ENCODE data around the gene S100A3.

DNA sequence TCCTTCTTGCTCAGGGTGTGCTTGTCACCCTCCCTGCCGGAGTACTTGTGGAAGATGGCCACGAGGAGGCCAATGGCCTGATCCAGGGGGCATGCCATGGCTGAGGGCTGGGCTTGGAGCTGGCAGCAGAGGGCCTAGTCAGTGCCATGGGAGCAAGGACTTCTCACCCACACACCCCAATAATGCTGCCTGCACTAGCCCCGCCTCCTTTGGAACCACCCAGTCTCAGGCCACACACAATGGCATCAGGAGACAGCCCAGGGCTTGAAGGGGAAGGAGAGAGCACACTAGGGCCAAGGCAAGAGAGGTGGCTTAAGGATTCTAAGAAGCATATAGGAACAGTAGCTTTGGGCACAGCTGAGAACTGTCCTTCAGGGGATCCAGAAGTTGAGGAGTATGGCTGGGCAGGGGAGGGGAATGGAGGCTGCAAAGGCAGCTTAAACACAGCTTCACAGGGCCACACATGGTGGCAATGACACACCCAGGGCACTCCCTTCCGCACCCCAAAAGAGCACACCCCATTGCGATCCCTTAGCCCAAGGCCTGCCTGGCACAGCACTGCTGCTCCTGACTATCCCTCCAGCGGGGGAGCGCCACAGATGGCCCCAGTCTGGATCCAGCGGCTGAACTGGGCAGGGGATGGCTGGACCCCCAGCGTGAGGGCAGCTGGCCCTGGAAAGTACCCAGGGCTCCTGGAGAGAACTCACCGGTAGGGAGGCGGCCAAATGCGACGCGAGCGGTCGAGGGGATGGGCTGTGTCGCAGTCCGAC lies 13.6 kb downstream of the S100A3 start, which contains the start of gene S100A6:
- TF ChIP-seq CREM (CRISPR knock-in tag; IDR thresholded peaks at IDR 0.05) (no peak), CTCF (IDR thresholded peaks at IDR 0.05) (no peak), HMGXB4 (CRISPR knock-in tag; IDR thresholded peaks at IDR 0.05) (no peak), ZNF416 (CRISPR knock-in tag; IDR thresholded peaks at IDR 0.05) (no peak), STAT6 (CRISPR knock-in tag; conservative IDR thresholded peaks at IDR 0.05; ENCODE audit: low read depth) (no peak), MAX (CRISPR knock-in tag; IDR thresholded peaks at IDR 0.05) (no peak), MYBL2 (CRISPR knock-in tag; IDR thresholded peaks at IDR 0.05) (no peak), TEAD1 (CRISPR knock-in tag; IDR thresholded peaks at IDR 0.05) (no peak), PREB (CRISPR knock-in tag; IDR thresholded peaks at IDR 0.05; ENCODE audit: borderline replicate concordance) (no peak), ZNF512 (CRISPR knock-in tag; IDR thresholded peaks at IDR 0.05; ENCODE audit: borderline replicate concordance) (no peak), FOXP1 (CRISPR knock-in tag; IDR thresholded peaks at IDR 0.05; ENCODE audit: borderline replicate concordance) (no peak), USF2 (CRISPR knock-in tag; IDR thresholded peaks at IDR 0.05) (no peak)
- TF ChIP-seq, protein P1, sequence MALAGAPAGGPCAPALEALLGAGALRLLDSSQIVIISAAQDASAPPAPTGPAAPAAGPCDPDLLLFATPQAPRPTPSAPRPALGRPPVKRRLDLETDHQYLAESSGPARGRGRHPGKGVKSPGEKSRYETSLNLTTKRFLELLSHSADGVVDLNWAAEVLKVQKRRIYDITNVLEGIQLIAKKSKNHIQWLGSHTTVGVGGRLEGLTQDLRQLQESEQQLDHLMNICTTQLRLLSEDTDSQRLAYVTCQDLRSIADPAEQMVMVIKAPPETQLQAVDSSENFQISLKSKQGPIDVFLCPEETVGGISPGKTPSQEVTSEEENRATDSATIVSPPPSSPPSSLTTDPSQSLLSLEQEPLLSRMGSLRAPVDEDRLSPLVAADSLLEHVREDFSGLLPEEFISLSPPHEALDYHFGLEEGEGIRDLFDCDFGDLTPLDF (CRISPR knock-in tag; IDR thresholded peaks at IDR 0.05) = no peak
- TF ChIP-seq, protein P2, sequence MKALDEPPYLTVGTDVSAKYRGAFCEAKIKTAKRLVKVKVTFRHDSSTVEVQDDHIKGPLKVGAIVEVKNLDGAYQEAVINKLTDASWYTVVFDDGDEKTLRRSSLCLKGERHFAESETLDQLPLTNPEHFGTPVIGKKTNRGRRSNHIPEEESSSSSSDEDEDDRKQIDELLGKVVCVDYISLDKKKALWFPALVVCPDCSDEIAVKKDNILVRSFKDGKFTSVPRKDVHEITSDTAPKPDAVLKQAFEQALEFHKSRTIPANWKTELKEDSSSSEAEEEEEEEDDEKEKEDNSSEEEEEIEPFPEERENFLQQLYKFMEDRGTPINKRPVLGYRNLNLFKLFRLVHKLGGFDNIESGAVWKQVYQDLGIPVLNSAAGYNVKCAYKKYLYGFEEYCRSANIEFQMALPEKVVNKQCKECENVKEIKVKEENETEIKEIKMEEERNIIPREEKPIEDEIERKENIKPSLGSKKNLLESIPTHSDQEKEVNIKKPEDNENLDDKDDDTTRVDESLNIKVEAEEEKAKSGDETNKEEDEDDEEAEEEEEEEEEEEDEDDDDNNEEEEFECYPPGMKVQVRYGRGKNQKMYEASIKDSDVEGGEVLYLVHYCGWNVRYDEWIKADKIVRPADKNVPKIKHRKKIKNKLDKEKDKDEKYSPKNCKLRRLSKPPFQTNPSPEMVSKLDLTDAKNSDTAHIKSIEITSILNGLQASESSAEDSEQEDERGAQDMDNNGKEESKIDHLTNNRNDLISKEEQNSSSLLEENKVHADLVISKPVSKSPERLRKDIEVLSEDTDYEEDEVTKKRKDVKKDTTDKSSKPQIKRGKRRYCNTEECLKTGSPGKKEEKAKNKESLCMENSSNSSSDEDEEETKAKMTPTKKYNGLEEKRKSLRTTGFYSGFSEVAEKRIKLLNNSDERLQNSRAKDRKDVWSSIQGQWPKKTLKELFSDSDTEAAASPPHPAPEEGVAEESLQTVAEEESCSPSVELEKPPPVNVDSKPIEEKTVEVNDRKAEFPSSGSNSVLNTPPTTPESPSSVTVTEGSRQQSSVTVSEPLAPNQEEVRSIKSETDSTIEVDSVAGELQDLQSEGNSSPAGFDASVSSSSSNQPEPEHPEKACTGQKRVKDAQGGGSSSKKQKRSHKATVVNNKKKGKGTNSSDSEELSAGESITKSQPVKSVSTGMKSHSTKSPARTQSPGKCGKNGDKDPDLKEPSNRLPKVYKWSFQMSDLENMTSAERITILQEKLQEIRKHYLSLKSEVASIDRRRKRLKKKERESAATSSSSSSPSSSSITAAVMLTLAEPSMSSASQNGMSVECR (CRISPR knock-in tag; IDR thresholded peaks at IDR 0.05; ENCODE audit: borderline replicate concordance) = no peak
